GM12878 (cell line): ENCODE results near the gene HNRNPDL. TPM values are rescaled to one million over a fixed set of nuclear protein-coding genes. Genes with fewer than 3 reads are reported as not detected.
"Not testable (repeated sequence)": the region's sequence is repeated elsewhere in the genome, so short reads cannot be mapped to it uniquely, and the experiment has no call there.

Experiments
- ATAC-seq: fragments of 200-7000 bp; cut with Tn5 transposase; 3 replicates; pipeline ENCODE4 v1.9.1; 2020; ENCODE audit warnings: mild to moderate bottlenecking, moderate library complexity
- BruUV-seq: library from RNA; stranded (reverse); fragments of 400-500 nt; replicated peaks from 2 replicates; lab custom pipeline; 2021; lab: Mats Ljungman, UMichigan
- CTCF ChIA-PET: fragments of 300-600 bp; sonication (Branson Sonifier 250); formaldehyde crosslinking; extraction: SDS; loops from one replicate; lab custom pipeline; 2021; ENCODE audit warnings: inconsistent platforms; lab: Yijun Ruan, JAX
- POLR2A ChIA-PET: fragments of 350-600 bp; formaldehyde crosslinking; extraction: SDS; loops from one replicate; lab custom pipeline; 2021; ENCODE audit warnings: inconsistent platforms; lab: Charles Lee
- RAD21 ChIA-PET: fragments of 300-600 bp; sonication (Branson Sonifier 250); formaldehyde crosslinking; loops from one replicate; lab custom pipeline; 2023; ENCODE audit warnings: antibody characterized with exemption; ENCODE audit not compliant: unreplicated experiment; lab: Charles Lee
- SMC1A ChIA-PET: fragments of 300-600 bp; sonication (Branson Sonifier 250); formaldehyde crosslinking; loops from one replicate; lab custom pipeline; 2023; ENCODE audit not compliant: unreplicated experiment, uncharacterized antibody; lab: Charles Lee
- DNase-seq: peaks from one replicate; pipeline ENCODE4 v3.0.0-alpha.2; 2011; ENCODE audit warnings: low read depth, low spot score
- FAIRE-seq: peaks from 3 replicates; lab custom pipeline; 2011; peaks lifted over from hg19 to GRCh38; lab: Jason Lieb, UNC
- H2AFZ ChIP-seq: 2 replicates; pipeline ENCODE4 v1.6.0; 2011; ENCODE audit warnings: low read depth, low read length, control low read depth; ENCODE audit not compliant: control insufficient read depth
- H3K27ac ChIP-seq: 2 replicates; pipeline ENCODE4 v1.5.1; 2011; ENCODE audit warnings: control low read depth; ENCODE audit not compliant: control insufficient read depth, insufficient read depth
- H3K27me3 ChIP-seq, 2 experiments: replicated peaks in 1 of 2; 2 replicates each; pipeline versions ENCODE4 v1.6.0 to v1.6.1; 2011; ENCODE audit warnings: low read length in 1 of 2; ENCODE audit not compliant: control insufficient read depth in 2 of 2, insufficient read depth in 2 of 2
- H3K36me3 ChIP-seq, 2 experiments: 2 replicates each; pipeline ENCODE4 v1.5.1; 2011; ENCODE audit warnings: low read length in 1 of 2; ENCODE audit not compliant: control insufficient read depth in 2 of 2, insufficient read depth in 2 of 2
- H3K4me1 ChIP-seq: 2 replicates; pipeline ENCODE4 v1.6.1; 2011; ENCODE audit warnings: mild to moderate bottlenecking, low read length, moderate library complexity, mixed read lengths; ENCODE audit not compliant: control insufficient read depth, insufficient read depth
- H3K4me2 ChIP-seq: 2 replicates; pipeline ENCODE4 v1.6.0; 2011; ENCODE audit warnings: control low read depth; ENCODE audit not compliant: control insufficient read depth, insufficient read depth
- H3K4me3 ChIP-seq: fragments of 200-600 bp; sonication (generic); 2 replicates; pipeline ENCODE4 v1.5.1; 2016
- H3K79me2 ChIP-seq: 2 replicates; pipeline ENCODE4 v1.6.0; 2011; ENCODE audit warnings: low read length; ENCODE audit not compliant: control insufficient read depth, insufficient read depth
- H3K9ac ChIP-seq: 2 replicates; pipeline ENCODE4 v1.8.0; 2011; ENCODE audit warnings: low read length, control low read depth, mixed read lengths; ENCODE audit not compliant: control insufficient read depth, insufficient read depth
- H3K9me3 ChIP-seq: replicated peaks from 3 replicates; pipeline ENCODE4 v1.5.1; 2011; ENCODE audit warnings: mild to moderate bottlenecking, low read length; ENCODE audit not compliant: control insufficient read depth, insufficient read depth
- H4K20me1 ChIP-seq: 2 replicates; pipeline ENCODE4 v1.6.0; 2011; ENCODE audit not compliant: control insufficient read depth, insufficient read depth
- BCL11A ChIP-seq: IDR thresholded peaks from 2 replicates; pipeline ENCODE4 v1.6.1; 2011; ENCODE audit warnings: low read depth, low read length
- EP300 ChIP-seq, 2 experiments: fragments of 150-350 bp in 1 of 2; IDR thresholded peaks; 2 replicates each; pipeline ENCODE4 v1.6.1; 2011 to 2012; ENCODE audit warnings: low read depth in 2 of 2, low read length in 2 of 2, borderline replicate concordance in 1 of 2, improper control_type of control experiment in 1 of 2, inconsistent platforms in 1 of 2; ENCODE audit not compliant: control insufficient read depth in 1 of 2
- HDAC2 ChIP-seq: fragments of 200-600 bp; sonication (generic); IDR thresholded peaks from 2 replicates; pipeline ENCODE4 v1.6.1; 2017
- JUNB ChIP-seq: IDR thresholded peaks from 2 replicates; pipeline ENCODE4 v1.6.1; 2016; ENCODE audit warnings: antibody characterized with exemption, mild to moderate bottlenecking
- MTA3 ChIP-seq: IDR thresholded peaks from 2 replicates; pipeline ENCODE4 v1.6.1; 2012; ENCODE audit warnings: low read length, inconsistent platforms, borderline replicate concordance
- NRF1 ChIP-seq: conservative IDR thresholded peaks from 2 replicates; pipeline ENCODE4 v1.6.1; 2011; ENCODE audit warnings: mild to moderate bottlenecking, low read depth, low read length, improper control_type of control experiment
- POLR2AphosphoS2 ChIP-seq: IDR thresholded peaks from 2 replicates; pipeline ENCODE4 v1.6.1; 2011; ENCODE audit warnings: low read depth, mild to moderate bottlenecking, low read length, improper control_type of control experiment, moderate library complexity
- POU2F2 ChIP-seq: IDR thresholded peaks from 3 replicates; pipeline ENCODE4 v1.6.1; 2011; ENCODE audit warnings: low read depth, mild to moderate bottlenecking, low read length, borderline replicate concordance
- RAD21 ChIP-seq: IDR thresholded peaks from 2 replicates; pipeline ENCODE4 v1.6.1; 2011; ENCODE audit warnings: mild to moderate bottlenecking, low read depth, low read length, moderate library complexity; ENCODE audit not compliant: insufficient read depth
- RB1 ChIP-seq: fragments of 450-650 bp; formaldehyde crosslinking; IDR thresholded peaks from 2 replicates; pipeline ENCODE4 v1.6.1; 2017; ENCODE audit warnings: mild to moderate bottlenecking, borderline replicate concordance
- REST ChIP-seq: IDR thresholded peaks from 2 replicates; pipeline ENCODE4 v1.6.1; 2012; ENCODE audit warnings: mild to moderate bottlenecking, low read depth, low read length
- SMAD5 ChIP-seq: IDR thresholded peaks from 2 replicates; pipeline ENCODE4 v1.6.1; 2016; ENCODE audit warnings: antibody characterized with exemption, low read depth
- SP1 ChIP-seq: IDR thresholded peaks from one replicate; pipeline ENCODE4 v1.6.1; 2011; ENCODE audit warnings: low read depth, low read length
- TAF1 ChIP-seq: IDR thresholded peaks from 2 replicates; pipeline ENCODE4 v1.6.1; 2011; ENCODE audit warnings: mild to moderate bottlenecking, low read depth, low read length, borderline replicate concordance
- WGBS: methylation state at CpG from one replicate; pipeline ENCODE4 v1.1.6; 2016; ENCODE audit warnings: low lambda C conversion rate; ENCODE audit not compliant: insufficient replicate concordance, insufficient coverage; ENCODE audit errors: missing lambda C conversion rate; 5-methylcytosine and 5-hydroxymethylcytosine counted together
- in situ Hi-C: fragments of 300-500 bp; cut with MboI; formaldehyde crosslinking; loops from 9 replicates; pipeline ENCODE4 v1.14.3; 2018; ENCODE audit warnings: mixed read lengths
- intact Hi-C: fragments of 100-400 bp; cut with micrococcal nuclease; formaldehyde crosslinking; loops from one replicate; pipeline ENCODE4 v1.14.2; 2022; ENCODE audit not compliant: unreplicated experiment
- polyA plus RNA-seq, 11 experiments: library from polyadenylated mRNA; depleted of rRNA in 4 of 11; unstranded in 6 of 11; stranded (reverse) in 5 of 11; fragments of >200 nt; fragmentation: Nextera tagmentation in 4 of 11; fragmentation: Illumina TruSeq in 1 of 11; extraction: Ambion mirVana in 4 of 11; extraction: Trizol in 1 of 11; gene quantifications; 1 replicate in 1 of 11; 2 replicates in 10 of 11; pipeline versions ENCODE4 v1.2.1 to v1.2.3, GENCODE V29; 2011 to 2016; ENCODE audit warnings: inconsistent platforms in 2 of 11, missing spikeins in 2 of 11, low read depth in 1 of 11
- total RNA-seq, 4 experiments: library from RNA; depleted of rRNA in 3 of 4; stranded (reverse); fragments of >200 nt in 3 of 4; fragmentation: Illumina TruSeq in 1 of 4; extraction: Trizol in 1 of 4; gene quantifications; 2 replicates each; pipeline versions ENCODE4 v1.2.1 to v1.2.3, GENCODE V29; 2013 to 2021

Gene HNRNPDL
- total and polyA plus RNA-seq, 10 of the 15 experiments (the other 5 are each of a cell fraction or from before 2014, with no cell fraction given), result 217 to 510 (median 345) TPM

DNA sequence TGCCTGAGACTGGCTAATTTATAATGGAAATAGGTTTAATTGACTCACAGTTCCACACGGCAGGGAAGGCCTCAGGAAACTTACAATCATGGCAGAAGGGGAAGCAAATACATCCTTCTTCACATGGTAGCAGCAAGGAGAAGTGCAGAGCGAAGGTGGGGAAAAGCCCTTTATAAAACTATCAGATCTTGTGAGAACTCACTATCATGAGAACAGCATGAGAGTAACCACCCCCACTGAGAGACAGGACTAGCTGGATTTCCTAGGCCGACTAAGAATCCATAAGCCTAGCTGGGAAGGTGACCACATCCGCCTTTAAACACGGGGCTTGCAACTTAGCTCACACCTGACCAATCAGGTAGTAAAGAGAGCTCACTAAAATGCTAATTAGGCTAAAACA is 42.8 kb upstream of the HNRNPDL start:
- in situ Hi-C loops, H3K9ac ChIP-seq, POLR2A ChIA-PET: not testable (repeated sequence)

DNA sequence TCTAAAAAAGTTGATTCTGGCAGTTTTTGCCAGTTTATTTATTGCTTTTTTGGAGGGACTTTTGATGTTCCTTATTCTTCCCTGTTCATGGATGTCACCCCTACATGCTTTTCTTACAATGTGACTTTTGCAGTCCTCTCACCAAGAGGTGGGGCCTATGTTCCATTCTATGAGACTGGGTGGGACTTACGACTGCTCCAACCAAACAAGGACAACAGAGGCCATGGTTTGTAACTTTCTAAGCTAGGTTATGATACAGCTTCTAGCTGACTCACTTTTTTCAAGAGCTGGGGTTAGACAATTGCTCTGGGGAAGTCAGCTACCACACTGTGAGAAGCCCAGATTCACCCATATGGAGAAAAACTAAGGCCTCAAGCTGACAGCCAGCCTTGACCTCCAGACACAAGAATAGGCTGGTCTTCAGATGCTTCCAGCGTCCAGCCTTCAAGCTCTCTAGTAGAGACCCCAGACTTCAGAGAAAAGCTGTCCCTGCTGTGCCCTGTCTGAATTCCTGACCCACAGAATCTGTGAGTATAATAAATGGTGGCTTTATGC is 39.6 kb upstream of the HNRNPDL start:
- SMC1A ChIA-PET, result interaction anchor here (0.6 to 1.1 kb wide), 2 partner anchors 8 to 15 kb away, joined by 3 read pairs; no protein-coding TSS in a partner anchor
- Histone ChIP-seq H3K27me3 (no peaks in the 10 kb centered on the region), H3K4me1 (no peaks in the 10 kb centered on the region), H3K4me3 (no peak overlapping the region), H2AFZ (no peak overlapping the region), H3K4me2 (no peak overlapping the region), H3K79me2 (no peaks in the 10 kb centered on the region), H3K9me3 (no peaks in the 10 kb centered on the region), H3K36me3 (peaks cover 0 to 3% of the 10 kb centered on the region in 2 experiments; a peak in 1 of 4 replicates), H4K20me1 (no peaks in the 10 kb centered on the region), H3K9ac (no peak overlapping the region), H3K27ac (no peak overlapping the region)
- FAIRE-seq, result no peak
- 97% methylated on average over 2 of the region's 2 CpGs for WGBS
- ATAC-seq, result no peak; the same call in 2 of the 3 replicates
- POLR2A ChIA-PET, result interaction anchor here (0.5 kb wide), 1 partner anchor 1216 kb away, joined by 3 read pairs; no protein-coding TSS in a partner anchor
- no peak for DNase-seq
- no TSS peak for BruUV-seq
- intact Hi-C loops, result loop anchor here (10.0 kb wide), 1 partner anchor 815 kb away; the partner anchor contains the start of gene COQ2
- RAD21 ChIA-PET, result no interaction called here
- in situ Hi-C loops, result no loop called here
- CTCF ChIA-PET, result interaction anchor here (1.0 to 1.4 kb wide), 3 partner anchors 10 to 269 kb away, joined by 3 to 6 read pairs (median 4); no protein-coding TSS in a partner anchor
- TF ChIP-seq RB1, result no peak
- no peak for TF ChIP-seq NRF1
- TF ChIP-seq TAF1, result no peak
- no peak for TF ChIP-seq BCL11A
- no peak for TF ChIP-seq SMAD5
- no peak for TF ChIP-seq JUNB
- no peak for TF ChIP-seq HDAC2
- no peak for TF ChIP-seq POLR2AphosphoS2
- TF ChIP-seq REST, result no peak
- no peak for TF ChIP-seq POU2F2
- TF ChIP-seq MTA3, result no peak
- no peak for TF ChIP-seq EP300 (IDR thresholded peaks at IDR 0.05; ENCODE audit: borderline replicate concordance in 1 of 2, control insufficient read depth in 1 of 2, low read depth in 2 of 2, low read length in 2 of 2)
- no peak for TF ChIP-seq SP1
- no peak for TF ChIP-seq RAD21

More for the DNA sequence above, 42.8 kb upstream of the HNRNPDL start:
- BruUV-seq, H3K27ac ChIP-seq, H3K79me2 ChIP-seq, H3K36me3 ChIP-seq, intact Hi-C loops, H3K4me3 ChIP-seq, H3K4me2 ChIP-seq, FAIRE-seq, DNase-seq, RAD21 ChIA-PET, H2AFZ ChIP-seq, CTCF ChIA-PET, ATAC-seq, H3K27me3 ChIP-seq, H4K20me1 ChIP-seq, H3K9me3 ChIP-seq, H3K4me1 ChIP-seq: not testable (repeated sequence)
- SMC1A ChIA-PET, result interaction anchor here (0.9 kb wide), 1 partner anchor 13 kb away, joined by 3 read pairs; no protein-coding TSS in a partner anchor
- 92% methylated on average over 5 of the region's 5 CpGs for WGBS
